HTERT RPE-1 (cell line): ENCODE results near the gene DYSF.

ENCODE experiments used
- in situ Hi-C: fragments of 300-500 bp; cut with MboI; formaldehyde crosslinking; loops from 4 replicates; pipeline ENCODE4 v1.14.3; 2020; ENCODE audit warnings: low sequenced_read_pairs

Gene DYSF

DNA sequence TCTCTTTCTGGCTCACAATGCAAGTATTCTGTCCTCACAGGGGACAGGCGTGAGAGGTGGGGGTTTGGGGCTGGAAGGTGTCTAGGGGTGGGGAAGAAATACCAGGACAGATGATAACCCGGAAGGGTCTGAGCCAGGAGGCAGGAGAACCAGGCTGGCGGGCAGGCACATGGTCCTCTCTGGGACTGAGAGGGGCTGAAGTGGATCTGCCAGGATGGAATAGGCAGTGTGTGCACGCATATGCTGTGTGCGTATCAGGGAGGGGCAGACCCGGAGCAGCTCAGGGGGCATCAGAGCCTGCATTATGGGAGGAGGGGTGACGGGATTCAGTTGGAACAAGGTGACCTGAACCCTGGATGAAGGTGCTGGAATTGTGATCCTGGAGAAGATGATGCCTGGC, 157.3 kb downstream of the DYSF start:
- in situ Hi-C loops = no loop called here

DNA sequence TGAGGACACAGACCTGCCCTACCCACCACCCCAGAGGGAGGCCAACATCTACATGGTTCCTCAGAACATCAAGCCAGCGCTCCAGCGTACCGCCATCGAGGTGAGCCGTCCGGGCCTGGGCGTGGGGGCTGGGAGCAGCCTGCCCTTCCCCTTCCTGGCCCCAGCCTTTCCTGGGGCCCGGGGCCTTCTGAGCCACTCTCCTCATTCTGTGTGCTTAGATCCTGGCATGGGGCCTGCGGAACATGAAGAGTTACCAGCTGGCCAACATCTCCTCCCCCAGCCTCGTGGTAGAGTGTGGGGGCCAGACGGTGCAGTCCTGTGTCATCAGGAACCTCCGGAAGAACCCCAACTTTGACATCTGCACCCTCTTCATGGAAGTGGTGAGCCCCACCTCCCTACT, 157.9 kb downstream of the DYSF start:
- in situ Hi-C loops = no loop called here

DNA sequence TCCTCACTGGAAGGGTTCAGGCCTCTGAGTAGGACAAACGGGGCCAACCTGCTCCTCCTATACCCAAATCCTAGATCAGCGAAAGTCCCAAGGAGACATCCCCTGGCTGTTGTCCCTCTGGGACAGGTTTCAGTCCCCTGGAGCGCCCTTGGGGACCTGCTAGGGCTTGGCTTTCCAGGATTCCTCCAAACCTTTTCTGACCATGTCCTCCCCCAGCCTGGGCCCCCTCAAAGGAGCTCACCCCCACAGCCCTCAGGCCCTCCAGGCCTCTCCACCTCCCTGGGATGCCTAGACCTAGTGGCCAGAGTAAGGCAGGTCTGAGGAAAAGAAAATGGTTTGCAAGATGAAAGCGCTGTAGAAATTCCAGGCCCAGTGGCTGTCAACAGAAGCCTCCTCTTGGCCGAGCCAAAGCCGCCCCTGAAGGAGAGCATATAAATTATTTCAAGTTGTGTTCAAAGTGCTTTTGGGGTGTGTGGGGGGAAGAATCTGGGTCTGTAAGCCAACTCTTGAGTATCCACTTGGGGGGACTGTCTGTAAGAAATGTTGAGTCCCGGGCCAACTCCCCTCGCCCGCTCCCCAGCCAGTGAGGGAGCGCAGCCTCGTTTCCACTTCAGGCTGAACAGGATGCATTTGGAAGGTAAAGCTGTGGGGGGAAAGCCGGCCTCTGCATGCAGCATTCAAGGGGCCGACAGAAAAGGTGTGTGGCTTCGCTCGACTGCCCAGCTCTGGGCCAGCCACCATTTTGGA, 158.6 kb downstream of the DYSF start:
- in situ Hi-C loops = no loop called here

DNA sequence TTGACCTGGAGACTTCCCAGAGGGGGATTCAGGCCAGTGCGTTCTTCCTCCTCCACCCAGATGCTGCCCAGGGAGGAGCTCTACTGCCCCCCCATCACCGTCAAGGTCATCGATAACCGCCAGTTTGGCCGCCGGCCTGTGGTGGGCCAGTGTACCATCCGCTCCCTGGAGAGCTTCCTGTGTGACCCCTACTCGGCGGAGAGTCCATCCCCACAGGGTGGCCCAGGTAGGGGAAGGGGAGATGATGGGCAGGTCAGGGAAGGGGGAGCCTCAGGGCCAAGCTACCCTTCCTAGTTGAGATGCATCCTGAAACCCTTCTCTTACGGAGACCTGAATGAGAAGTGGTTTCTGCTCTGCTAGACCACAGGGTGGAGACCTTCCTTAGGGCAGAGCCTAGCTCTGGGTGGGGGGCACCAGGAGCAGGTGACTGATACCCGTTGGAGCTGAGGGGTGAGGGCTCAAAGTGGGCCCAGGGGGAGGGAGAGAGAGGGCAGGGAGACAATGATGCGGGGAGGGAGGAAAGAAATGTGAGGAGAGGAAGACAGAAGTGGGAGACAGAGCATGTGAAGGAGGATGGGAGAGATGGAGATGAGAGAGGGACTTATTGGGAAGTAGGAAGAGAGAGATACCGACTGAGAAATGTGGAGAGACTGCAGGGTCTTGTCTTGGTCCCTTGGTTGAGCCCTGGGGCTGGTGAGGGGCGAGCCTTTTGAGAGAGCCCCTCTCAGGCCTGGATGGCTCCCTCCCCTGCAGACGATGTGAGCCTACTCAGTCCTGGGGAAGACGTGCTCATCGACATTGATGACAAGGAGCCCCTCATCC, 159.4 kb downstream of the DYSF start:
- in situ Hi-C loops = no loop called here

DNA sequence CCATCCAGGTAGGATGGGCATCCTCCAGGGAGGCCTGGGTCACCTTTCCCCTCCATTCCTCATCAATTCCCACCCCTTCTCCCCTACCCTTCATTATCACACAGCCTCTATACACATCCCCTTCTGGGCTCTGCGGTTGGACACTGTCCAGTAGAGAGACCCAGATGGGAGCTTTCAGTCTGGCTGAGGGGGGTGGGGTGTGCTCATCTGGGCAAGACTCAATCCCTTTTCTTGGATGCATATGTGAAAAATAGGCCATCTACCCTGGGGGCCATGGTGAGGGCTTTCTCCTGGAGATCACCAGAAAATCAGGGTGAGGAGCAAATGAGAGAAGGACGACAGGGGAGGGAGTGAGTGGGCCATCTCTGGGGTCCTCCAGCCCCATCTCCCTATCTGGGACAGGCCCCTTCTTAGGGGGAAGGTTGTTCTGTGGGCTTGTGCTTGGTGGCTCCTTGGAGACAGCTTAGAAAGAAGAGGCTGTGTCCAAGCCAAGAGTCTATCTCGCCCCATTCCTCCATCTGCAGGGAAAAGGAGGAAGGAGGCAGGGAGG, 160.1 kb downstream of the DYSF start:
- in situ Hi-C loops = no loop called here

DNA sequence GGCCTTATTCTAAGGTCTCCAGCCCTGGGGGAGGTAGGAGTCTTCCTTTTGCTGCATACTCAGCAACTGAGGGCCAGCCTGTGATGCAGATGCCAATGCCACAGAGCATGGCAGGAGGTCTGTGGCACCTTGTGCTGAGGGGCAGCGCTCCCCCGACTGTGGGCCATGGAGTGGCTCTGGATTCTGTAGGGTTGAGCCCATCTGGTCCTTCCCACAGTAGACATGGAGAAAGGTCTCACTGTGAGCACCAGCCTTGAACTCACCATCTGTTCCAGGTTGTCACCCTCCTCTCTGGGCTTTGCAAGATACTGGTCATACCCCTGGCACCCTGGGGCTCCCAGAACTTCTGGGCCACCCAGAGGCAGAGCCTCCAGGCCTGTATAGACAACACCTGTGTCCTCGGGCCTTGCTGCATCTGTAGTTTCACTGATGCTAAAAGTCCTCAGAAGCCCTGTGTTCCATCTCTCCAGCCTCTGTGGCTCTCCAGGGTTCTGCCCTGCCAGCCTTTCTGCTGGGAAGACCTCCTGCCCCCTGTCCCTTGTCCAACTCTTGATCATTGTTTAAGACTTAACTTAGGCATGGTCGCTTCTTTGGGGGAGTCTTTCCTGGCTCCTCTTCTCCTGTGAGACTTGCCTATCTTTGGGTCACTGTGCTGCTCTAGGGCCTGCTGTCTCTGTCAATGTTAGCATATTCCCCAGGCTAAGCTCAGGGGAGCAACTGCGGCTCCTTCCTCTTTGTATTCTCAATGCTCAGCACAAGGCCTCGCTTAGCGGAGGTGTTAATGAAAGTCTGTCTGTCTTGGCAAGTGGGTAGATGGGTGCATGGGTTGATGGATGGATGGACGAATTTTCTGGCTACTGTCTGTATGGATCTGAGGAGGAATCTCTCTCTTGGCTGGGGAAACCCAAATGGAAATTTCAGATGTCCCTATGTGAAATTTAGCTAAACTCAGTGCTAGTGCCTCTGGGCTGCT, 160.9 kb downstream of the DYSF start:
- in situ Hi-C loops = no loop called here

DNA sequence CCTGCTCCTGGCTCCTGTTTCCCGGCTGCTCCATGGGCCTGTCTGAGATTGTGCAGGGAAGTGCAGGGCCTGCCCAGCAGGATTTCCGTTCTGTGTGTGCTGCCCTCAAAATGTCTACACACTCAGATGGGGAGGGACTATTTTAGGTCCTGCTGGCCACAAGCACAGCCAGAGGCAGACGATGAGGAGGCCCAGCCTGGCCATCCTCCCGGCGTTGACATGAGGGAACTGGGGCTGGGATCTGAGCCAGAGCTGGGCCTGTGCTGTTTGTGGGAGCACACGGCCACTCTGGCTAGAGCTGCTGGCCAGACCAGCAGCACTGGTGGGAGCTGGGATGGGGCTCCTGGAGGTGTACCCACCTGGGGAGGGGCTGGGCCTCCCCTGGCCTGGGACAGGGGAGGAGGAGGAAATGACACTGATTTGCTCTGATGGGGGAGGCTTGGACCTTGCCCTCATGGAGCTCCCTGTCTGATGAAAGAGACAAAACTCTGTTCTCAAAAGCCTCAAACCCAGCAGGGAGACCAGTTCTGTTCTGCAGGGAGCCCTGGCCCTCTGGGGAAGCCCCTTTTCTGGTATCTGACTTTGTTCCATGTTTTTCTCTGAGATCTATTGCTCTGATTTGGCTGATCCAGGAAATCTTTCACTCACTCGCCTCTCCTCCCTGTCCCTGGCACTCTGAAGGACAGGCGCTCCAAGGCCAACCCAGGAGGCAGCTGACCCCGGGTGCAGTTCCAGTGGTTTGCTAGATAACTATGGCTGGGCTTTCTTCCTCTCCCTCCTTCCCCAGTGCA, 161.8 kb downstream of the DYSF start:
- in situ Hi-C loops = no loop called here

DNA sequence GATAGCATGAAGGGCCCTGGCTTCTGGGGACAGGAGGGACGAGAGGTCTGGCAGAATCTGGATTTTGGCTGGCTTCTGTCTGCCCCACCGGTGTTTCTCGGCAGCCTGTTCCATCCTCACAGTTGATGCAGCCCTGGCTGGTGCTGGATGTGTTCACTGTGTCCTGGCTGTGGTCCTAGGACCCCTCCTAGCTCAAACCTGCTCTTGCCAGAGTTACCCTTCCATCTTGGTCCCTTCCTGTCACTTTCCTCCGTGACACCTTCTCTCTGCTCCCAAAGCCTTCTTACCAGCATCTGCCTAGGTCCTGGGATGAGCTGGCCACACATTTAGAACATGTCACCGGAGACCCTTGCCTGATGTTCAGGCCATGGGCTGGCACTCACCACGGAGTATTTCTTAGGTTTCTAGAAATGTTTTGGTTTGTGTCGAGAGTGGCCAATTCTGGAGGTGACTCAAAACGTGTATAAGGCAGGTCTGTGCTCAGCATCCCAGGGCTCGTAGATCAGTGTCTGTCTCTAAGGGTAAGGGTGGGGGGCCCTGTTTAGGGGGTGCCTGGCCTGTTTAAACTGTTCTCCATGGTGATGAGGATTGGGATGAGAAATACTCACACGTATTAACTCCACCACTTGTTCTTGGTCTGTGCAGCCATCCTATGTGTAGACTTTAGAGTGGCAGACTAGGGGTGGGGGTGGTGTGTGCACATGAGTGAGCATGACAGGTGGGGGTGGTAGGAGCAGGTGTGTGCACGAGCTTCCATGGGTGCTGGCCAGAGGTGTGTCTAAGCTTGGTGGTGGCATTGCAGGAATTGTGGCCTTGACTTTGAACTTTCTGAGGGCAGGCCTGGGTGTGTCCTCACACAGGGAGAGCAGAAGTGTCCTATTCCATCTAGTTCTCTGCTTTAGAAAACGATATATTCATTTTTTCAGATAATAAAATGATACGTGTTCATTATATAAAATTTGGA, 162.7 kb downstream of the DYSF start:
- in situ Hi-C loops = no loop called here

DNA sequence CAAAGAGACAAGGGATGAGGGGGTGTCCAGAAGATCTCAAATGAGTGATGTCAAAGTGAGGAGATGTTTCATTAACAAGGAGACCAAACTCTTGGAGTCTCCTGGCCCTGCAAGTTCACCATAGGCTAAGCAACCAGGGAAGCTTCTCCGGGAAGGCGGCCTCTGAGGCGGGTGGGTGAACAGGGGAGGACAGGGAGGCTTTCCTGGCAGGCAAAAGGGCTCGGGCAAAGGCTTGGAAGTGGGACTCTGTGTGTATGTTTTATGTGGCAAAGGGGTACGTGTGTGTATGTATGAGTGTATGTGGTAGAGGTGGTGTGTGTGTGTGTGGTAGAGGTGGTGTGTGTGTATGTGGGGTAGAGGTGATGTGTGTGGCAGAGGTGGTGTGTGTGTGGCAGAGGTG, 163.9 kb downstream of the DYSF start:
- in situ Hi-C loops = no loop called here

DNA sequence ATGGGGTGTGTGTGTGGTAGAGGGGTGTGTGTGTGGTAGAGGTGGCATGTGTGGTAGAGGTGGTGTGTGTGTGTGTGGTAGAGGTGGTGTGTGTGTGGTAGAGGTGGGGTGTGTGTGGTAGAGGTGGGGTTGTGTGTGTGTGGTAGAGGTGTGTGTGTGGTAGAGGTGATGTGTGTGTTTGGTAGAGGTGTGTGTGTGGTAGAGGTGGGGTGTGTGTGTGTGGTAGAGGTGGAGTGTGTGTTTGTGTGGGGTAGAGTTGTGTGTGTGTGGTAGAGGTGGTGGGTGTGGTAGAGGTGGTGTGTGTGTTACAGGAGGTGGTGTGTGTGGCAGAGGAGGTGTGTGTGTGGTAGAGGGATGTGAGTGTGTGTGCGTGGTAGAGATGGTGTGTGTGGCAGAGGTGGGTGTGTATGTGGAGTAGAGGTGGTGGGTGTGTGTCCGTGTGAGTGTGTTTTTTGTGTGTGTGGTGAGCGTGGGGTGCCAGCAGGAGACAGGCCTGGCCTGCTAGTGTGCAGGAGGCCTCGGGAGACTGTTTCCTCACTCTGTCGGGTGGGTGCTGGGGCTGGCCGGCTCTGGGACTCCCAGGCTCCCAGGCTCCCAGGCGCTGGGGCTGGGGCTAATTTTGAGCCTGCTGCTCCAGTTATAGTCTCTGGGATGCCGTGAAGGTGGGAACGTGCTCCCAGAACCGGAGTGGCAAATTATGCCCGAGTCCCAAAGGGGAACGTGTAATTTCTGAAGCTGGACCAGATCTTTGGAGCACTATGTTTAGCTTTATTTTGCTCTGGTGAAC, 165.2 kb downstream of the DYSF start:
- in situ Hi-C loops = no loop called here

DNA sequence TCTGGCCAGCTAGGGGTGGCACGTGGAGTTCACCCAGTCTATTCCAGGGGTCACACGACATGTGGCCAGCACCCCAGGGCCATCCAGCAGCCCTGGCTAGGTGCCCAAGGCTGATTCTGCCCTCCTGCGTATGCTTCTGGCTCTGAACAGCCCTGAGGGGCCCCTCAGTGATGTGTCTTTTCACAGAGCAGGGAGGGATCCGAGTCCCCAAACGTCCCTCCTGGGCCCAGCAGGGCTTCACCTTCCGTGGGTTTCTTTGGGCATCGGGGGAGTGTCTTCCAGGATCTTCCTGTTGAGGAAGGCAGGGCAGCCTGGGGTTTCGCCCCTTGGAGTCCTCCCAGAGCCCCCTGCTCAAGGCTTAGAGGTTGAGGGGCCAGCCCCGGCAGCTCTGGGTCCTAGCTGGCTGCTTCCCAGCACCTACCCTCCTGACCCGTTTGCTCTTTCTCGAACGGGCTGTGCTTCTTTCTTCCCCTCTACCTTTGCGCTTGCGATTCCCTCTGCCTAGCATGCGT, 165.9 kb downstream of the DYSF start:
- in situ Hi-C loops = no loop called here

DNA sequence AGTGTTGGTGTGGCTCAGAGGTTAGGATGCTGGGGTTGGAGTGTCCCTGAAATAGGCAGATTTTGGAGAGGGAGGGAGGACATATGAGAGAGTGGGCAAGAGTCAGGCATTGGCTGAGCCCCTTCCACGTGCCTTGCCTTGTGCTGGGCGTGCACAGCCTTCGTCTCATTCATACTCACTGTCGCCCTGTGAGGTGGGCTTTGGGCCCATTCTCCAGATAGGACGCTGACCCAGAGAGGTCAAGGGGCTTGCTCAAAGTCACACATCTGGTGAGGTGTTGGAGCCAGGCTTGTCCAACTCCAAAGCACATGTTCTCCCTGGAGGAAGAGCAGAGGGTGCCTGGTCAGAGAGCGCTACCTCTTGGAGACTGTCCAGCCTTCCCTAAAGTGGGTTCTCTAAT, 166.8 kb downstream of the DYSF start:
- in situ Hi-C loops = no loop called here

DNA sequence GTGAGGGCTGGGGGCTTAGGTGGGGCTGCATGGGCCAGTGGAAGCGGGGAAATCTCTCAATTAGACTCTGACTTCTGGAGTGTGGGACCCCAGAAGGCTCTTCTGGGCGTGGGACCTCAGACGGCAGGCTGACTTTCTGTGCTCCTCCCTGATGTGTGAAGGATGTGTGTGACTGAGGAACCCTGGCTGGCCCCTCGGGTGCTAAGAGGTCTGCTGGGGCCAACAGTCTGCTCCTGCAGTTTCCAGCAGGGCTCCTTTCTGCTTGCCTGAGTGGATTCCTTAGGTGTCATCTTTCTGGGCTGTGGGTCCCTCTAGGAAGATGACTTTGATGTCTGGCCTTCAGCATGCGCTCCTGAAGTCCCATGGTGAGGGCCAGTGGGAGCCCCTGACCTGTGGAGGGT, 167.5 kb downstream of the DYSF start:
- in situ Hi-C loops = no loop called here

DNA sequence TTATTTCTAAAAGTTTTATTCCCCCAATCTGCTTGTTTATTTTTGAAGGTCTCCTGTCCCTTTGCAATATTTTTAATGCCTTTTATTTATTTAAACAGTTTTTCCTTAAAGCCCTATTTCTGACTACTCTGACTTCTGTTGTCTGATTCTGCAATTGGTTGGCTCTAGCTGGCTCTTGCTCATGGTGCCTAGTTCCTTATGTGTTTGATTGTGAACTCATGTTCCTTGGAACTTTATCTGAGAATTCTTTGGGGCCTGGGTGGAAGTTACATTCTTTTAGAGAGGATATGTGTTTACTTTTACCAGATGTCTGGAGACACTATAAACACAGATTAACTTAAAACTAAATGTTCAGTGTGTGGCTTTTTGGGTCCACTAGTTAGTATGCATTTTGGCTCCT, 175.9 kb downstream of the DYSF start:
- in situ Hi-C loops = no loop called here

DNA sequence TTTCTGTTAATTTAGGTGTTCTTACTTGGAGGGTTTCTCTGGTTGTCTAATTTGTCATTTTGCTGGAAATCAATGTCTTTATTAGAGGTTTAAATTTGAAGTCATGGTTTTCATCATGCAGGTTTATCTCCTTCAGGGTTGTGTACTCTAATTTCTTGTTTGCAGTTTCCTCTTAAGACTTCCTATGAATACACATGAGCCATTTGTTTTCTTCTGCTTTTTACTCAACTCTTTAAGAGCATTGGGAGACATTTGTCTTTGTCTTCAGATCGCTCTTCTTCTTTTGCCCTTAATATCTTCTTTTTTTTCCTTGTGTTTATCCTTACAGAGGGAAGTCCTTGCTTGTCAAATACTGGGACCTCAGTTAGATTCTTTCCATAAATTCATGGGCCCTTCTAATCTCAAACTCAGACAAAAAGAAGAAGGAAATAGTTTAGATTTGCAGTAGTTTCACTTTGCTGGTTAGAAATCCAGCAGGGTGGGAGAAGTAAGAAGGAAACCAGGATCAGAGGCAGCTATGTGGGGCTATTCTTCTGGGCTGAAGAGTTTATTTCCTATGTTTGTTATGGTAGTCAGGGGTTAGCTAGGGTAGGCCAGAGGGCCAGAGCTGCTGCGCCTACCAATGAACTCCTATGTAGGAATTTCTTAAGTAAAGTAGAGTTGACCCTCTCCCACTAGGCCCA, 176.6 kb downstream of the DYSF start:
- in situ Hi-C loops = no loop called here

DNA sequence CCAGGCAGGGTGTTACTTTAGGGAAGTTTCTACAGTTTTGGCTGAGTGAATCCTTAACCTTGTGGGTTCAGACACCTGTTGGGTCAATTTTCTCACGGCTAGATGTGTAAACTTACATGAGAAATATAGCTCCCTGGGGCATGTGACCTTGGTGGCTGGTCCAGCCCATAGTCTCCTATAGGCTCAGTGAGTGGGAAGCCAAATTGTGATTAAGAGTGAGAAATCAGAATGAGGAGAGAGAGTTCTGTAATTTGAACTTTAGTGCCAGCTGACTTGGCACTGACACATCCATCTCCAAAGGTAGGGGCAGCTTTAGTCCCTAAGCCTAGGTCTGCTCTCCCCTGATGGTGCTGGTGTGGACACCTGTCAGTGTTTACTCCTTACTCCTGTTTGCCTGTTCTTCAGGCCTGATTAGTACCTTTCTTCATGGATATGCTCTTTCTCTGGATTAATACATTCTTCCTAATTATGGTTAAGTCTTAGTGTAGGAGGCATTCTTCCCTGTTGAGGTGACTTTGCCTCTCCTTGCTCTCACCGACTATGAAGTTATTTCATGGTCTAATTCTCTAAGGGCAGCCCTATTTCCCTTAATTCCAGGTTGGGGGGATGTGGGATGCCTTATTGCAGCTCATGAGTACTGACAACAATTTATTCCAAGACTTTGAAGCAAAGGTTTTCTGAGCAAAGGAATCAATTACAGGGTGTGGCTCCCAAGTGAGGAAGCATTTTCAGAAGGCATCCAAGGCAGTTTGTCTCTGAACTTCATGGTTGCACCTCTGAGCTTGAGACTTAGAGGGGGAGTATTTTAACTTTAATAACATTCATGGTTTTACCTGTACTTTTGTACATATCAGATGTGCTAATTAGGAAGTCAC, 177.3 kb downstream of the DYSF start:
- in situ Hi-C loops = no loop called here
